K562 (cell line): ENCODE results near the gene NSMCE1. TPM values are rescaled to one million over a fixed set of nuclear protein-coding genes. Genes with fewer than 3 reads are reported as not detected.

Experiments
- KDM5B ChIP-seq: fragments of 200-600 bp; sonication (generic); IDR thresholded peaks from 2 replicates; pipeline ENCODE4 v1.6.1; 2012; ENCODE audit warnings: low read depth, mild to moderate bottlenecking, moderate library complexity, low read length, control low read depth, inconsistent platforms; ENCODE audit not compliant: insufficient replicate concordance
- NR4A1 ChIP-seq, 2 experiments: fragments of 250-450 bp in 1 of 2; fragments of 450-650 bp in 1 of 2; sonication (Bioruptor Pico) in 1 of 2; IDR thresholded peaks; 2 replicates each; pipeline versions ENCODE4 v1.4.0 to v1.6.1; 2016 to 2020; ENCODE audit warnings: mild to moderate bottlenecking in 2 of 2, missing compliant biosample characterization in 1 of 2, missing genetic modification characterization in 1 of 2, moderate library complexity in 1 of 2
- PHF21A ChIP-seq: fragments of 450-650 bp; IDR thresholded peaks from 2 replicates; pipeline ENCODE4 v1.6.1; 2017; ENCODE audit warnings: low read depth, borderline replicate concordance
- SMAD1 ChIP-seq: fragments of 150-350 bp; IDR thresholded peaks from 2 replicates; pipeline ENCODE4 v1.6.1; 2014; ENCODE audit warnings: low read length, low read depth; ENCODE audit not compliant: partially characterized antibody
- SMAD4 ChIP-seq: fragments of 250-450 bp; sonication (Bioruptor Pico); conservative IDR thresholded peaks from 2 replicates; pipeline ENCODE4 v1.8.0; 2021; ENCODE audit warnings: inconsistent platforms, mild to moderate bottlenecking, moderate library complexity
- SP2 ChIP-seq: IDR thresholded peaks from 2 replicates; pipeline ENCODE4 v1.6.1; 2011; ENCODE audit warnings: mild to moderate bottlenecking, low read depth, low read length, moderate library complexity; ENCODE audit not compliant: poor library complexity, severe bottlenecking; ENCODE audit errors: extremely low read depth
- TCF15 ChIP-seq: fragments of 250-450 bp; sonication (Bioruptor Pico); IDR thresholded peaks from 2 replicates; pipeline ENCODE4 v1.8.0; 2022; ENCODE audit warnings: moderate library complexity, mild to moderate bottlenecking, inconsistent platforms
- XRCC4 ChIP-seq: IDR thresholded peaks from one replicate; pipeline ENCODE4 v1.6.1; 2011; ENCODE audit not compliant: insufficient read depth, insufficient read length; ENCODE audit errors: extremely low read depth
- ZBTB8A ChIP-seq: fragments of 450-650 bp; IDR thresholded peaks from 2 replicates; pipeline ENCODE4 v1.6.1; 2018; ENCODE audit warnings: mild to moderate bottlenecking, moderate library complexity; ENCODE audit not compliant: partially characterized antibody
- polyA plus RNA-seq, 8 experiments: library from polyadenylated mRNA; depleted of rRNA in 4 of 8; stranded (reverse) in 5 of 8; unstranded in 3 of 8; fragments of >200 nt; fragmentation: Nextera tagmentation in 2 of 8; fragmentation: Illumina TruSeq in 1 of 8; extraction: Ambion mirVana in 2 of 8; extraction: Trizol in 1 of 8; gene quantifications; 2 replicates each; pipeline versions ENCODE4 v1.2.1 to v1.2.3, GENCODE V29; 2011 to 2014; ENCODE audit warnings: inconsistent platforms in 1 of 8, missing spikeins in 1 of 8
- total RNA-seq, 7 experiments: library from RNA; depleted of rRNA in 6 of 7; stranded (reverse); fragments of >200 nt in 6 of 7; fragmentation: Illumina TruSeq in 2 of 7; extraction: Trizol in 2 of 7; gene quantifications; 2 replicates each; pipeline versions ENCODE4 v1.2.1 to v1.2.3, GENCODE V29; 2011 to 2021; ENCODE audit warnings: low replicate concordance in 1 of 7
- TF ChIP-seq, protein P1 (sequence below), 2 experiments: fragments of 450-650 bp in 1 of 2; sonication (generic) in 1 of 2; formaldehyde crosslinking in 1 of 2; IDR thresholded peaks in 1 of 2; conservative IDR thresholded peaks in 1 of 2; 2 replicates each; pipeline versions ENCODE4 v1.6.1 to v1.8.1; 2016 to 2023; ENCODE audit warnings: mild to moderate bottlenecking in 2 of 2, moderate library complexity in 2 of 2, inconsistent platforms in 1 of 2, missing genetic modification reagents in 1 of 2
- TF ChIP-seq, protein P2 (sequence below): sonication (generic); formaldehyde crosslinking; IDR thresholded peaks from 2 replicates; pipeline ENCODE4 v1.8.0; 2022; ENCODE audit warnings: mild to moderate bottlenecking, low read depth, missing genetic modification reagents

NSMCE1 gene
- total and polyA plus RNA-seq, 9 of the 15 experiments (the other 6 are each of a cell fraction or from before 2014, with no cell fraction given) = 52.1 to 163 (median 61.5) TPM

- TF ChIP-seq, protein P1, sequence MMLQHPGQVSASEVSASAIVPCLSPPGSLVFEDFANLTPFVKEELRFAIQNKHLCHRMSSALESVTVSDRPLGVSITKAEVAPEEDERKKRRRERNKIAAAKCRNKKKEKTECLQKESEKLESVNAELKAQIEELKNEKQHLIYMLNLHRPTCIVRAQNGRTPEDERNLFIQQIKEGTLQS (IDR thresholded peaks at IDR 0.05) = no peak
- TF ChIP-seq, protein P1 (CRISPR knock-in tag; conservative IDR thresholded peaks at IDR 0.05) = no peak
- TF ChIP-seq SMAD1 (peak; percentile 68), NR4A1 (CRISPR knock-in tag; IDR thresholded peaks at IDR 0.05) (no peak), NR4A1 (tag; IDR thresholded peaks at IDR 0.05) (peak; percentile 35; the same call in 1 of the 2 replicates), KDM5B (peak; percentile 61), ZBTB8A (no peak), TCF15 (no peak), XRCC4 (no peak), PHF21A (no peak), SP2 (no peak), SMAD4 (CRISPR knock-in tag) (0 out of 2 replicates have a peak, but pooled peaks have one; percentile 41)
- TF ChIP-seq, protein P2, sequence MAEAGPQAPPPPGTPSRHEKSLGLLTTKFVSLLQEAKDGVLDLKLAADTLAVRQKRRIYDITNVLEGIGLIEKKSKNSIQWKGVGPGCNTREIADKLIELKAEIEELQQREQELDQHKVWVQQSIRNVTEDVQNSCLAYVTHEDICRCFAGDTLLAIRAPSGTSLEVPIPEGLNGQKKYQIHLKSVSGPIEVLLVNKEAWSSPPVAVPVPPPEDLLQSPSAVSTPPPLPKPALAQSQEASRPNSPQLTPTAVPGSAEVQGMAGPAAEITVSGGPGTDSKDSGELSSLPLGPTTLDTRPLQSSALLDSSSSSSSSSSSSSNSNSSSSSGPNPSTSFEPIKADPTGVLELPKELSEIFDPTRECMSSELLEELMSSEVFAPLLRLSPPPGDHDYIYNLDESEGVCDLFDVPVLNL (CRISPR knock-in tag) = no peak
These were observed 69.9 kb downstream of the NSMCE1 start (continued) for GRCh38 chr16:27198451-27199234.
